ENCODE results near the gene C10orf120. TPM values are rescaled to one million over a fixed set of nuclear protein-coding genes. Genes with fewer than 3 reads are reported as not detected.

The C10orf120 gene
- total RNA-seq, 2 experiments from 2014 or later: not detected

GRCh38 chr10:122729126-122729525 is 29.5 kb upstream of the C10orf120 start:
- H2AFZ ChIP-seq (ENCODE audit: low read length): no peak overlapping the region
- no TSS peak for BruUV-seq (replicated peaks)
- H3K9me3 ChIP-seq (ENCODE audit: low read length): no peaks in the 10 kb centered on the region
- H3K9me2 ChIP-seq (ENCODE audit: insufficient read depth, low read length): no peaks in the 10 kb centered on the region
- H4K20me1 ChIP-seq (ENCODE audit: insufficient read depth, low read length): no peaks in the 10 kb centered on the region
- H3K36me3 ChIP-seq (ENCODE audit: insufficient read depth, low read length): no peaks in the 10 kb centered on the region
- DNase-seq (ENCODE audit: low spot score): no peak
- H3K4me2 ChIP-seq (ENCODE audit: low read length): no peak overlapping the region
- no peak overlapping the region for H3K27ac ChIP-seq (ENCODE audit: low read depth, low read length, poor library complexity, severe bottlenecking)
- no peaks in the 10 kb centered on the region for H3K79me2 ChIP-seq (ENCODE audit: insufficient read depth, low read depth, low read length)
- ChIA-PET CTCF (ENCODE audit: unreplicated experiment) (no interaction called here), POLR2A (no interaction called here)
- H3K4me3 ChIP-seq (ENCODE audit: low read depth, low read length, poor library complexity, severe bottlenecking): no peak overlapping the region
- intact Hi-C loops (cut with micrococcal nuclease; ENCODE audit: unreplicated experiment): no loop called here
- H3K4me1 ChIP-seq (ENCODE audit: insufficient read depth, low read length, poor library complexity, severe bottlenecking): no peaks in the 10 kb centered on the region
- no peak for TF ChIP-seq CTCF (conservative IDR thresholded peaks at IDR 0.05; ENCODE audit: low read length)
- TF ChIP-seq EZH2phosphoT487 (IDR thresholded peaks at IDR 0.05; ENCODE audit: borderline replicate concordance, low read depth, low read length): no peak

GRCh38 chr10:122727426-122727825 is 27.8 kb upstream of the C10orf120 start:
- intact Hi-C loops (cut with micrococcal nuclease; ENCODE audit: unreplicated experiment): no loop called here
- no peak overlapping the region for H3K4me3 ChIP-seq (ENCODE audit: low read depth, low read length, poor library complexity, severe bottlenecking)

More at GRCh38 chr10:122727426-122727825, 27.8 kb upstream of the C10orf120 start:
- no peaks in the 10 kb centered on the region for H3K9me2 ChIP-seq (ENCODE audit: insufficient read depth, low read length)
- POLR2A ChIA-PET: interaction anchor here (0.7 kb wide), 1 partner anchor 47 kb away, joined by 3 read pairs; no protein-coding TSS in a partner anchor
- no peaks in the 10 kb centered on the region for H4K20me1 ChIP-seq (ENCODE audit: insufficient read depth, low read length)
- TF ChIP-seq EZH2phosphoT487 (IDR thresholded peaks at IDR 0.05; ENCODE audit: borderline replicate concordance, low read depth, low read length) (no peak), CTCF (conservative IDR thresholded peaks at IDR 0.05; ENCODE audit: low read length) (no peak)
- CTCF ChIA-PET (ENCODE audit: unreplicated experiment): no interaction called here
- no TSS peak for BruUV-seq (replicated peaks)
- H3K36me3 ChIP-seq (ENCODE audit: insufficient read depth, low read length): no peaks in the 10 kb centered on the region
- H2AFZ ChIP-seq (ENCODE audit: low read length): no peak overlapping the region
- H3K4me1 ChIP-seq (ENCODE audit: insufficient read depth, low read length, poor library complexity, severe bottlenecking): no peaks in the 10 kb centered on the region
- no peak overlapping the region for H3K4me2 ChIP-seq (ENCODE audit: low read length)
- H3K27ac ChIP-seq (ENCODE audit: low read depth, low read length, poor library complexity, severe bottlenecking): no peak overlapping the region
- H3K9me3 ChIP-seq (ENCODE audit: low read length): no peaks in the 10 kb centered on the region
- H3K79me2 ChIP-seq (ENCODE audit: insufficient read depth, low read depth, low read length): no peaks in the 10 kb centered on the region
- no peak for DNase-seq (ENCODE audit: low spot score)

All from OCI-LY7 (cell line).